T-helper 2 cell treated with Interferon-gamma antibody and Interleukin-4, amounts not matched to agents 100 ng/mL and 5 ng/mL, for 36 hours (primary cell): ENCODE data around the gene SLC26A2. TPM values are rescaled to one million over a fixed set of nuclear protein-coding genes. Genes with fewer than 3 reads are reported as not detected.
"Not testable (repeated sequence)": the region's sequence is repeated elsewhere in the genome, so short reads cannot be mapped to it uniquely, and the experiment has no call there.

Experiments
- intact Hi-C: fragments of 100-400 bp; cut with micrococcal nuclease; formaldehyde crosslinking; loops from one replicate; pipeline ENCODE4 v1.15.1; 2023
- total RNA-seq: library from RNA; stranded (reverse); gene quantifications from 2 replicates; pipeline ENCODE4 v1.2.3, GENCODE V29; 2022

SLC26A2 gene
- total RNA-seq, 1 donor from 2014 or later = 8.7 TPM

DNA sequence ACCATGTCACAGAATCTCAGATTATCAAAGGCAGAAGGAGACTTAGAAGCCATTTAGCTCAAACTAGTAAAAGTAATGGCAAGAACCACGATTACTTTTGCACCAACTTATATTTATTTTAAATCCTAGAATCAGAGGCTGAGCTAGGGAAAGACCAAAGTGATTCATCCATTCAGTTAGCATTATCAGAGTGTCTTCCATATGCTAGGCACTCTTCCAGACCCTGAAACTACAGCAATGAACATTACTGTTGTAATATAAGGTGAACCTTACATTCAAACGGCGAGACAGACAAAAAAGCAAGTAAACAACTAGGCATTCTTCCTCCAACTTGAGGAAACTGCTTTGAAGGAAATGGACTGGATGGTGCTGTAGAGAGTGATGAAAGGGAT is 23.9 kb upstream of the SLC26A2 start:
- intact Hi-C loops = no loop called here

DNA sequence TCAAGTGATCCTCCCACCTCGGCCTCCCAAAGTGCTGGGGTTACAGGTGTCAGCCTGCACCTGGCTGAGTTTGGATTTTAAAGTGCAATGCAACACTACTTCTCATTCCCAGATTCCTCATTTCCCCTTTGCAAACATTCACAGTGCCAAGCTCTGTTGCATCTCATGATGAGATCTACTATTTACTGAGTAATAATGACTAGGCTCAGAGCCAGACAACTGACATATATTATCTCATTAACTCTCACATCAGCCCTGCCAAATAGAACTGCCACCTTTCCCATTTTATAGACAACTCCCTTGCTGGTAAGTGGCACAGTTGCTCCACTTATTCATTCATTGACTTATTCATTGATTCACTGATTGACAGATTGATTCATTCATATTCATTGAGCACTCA is 22.9 kb upstream of the SLC26A2 start:
- intact Hi-C loops = no loop called here

DNA sequence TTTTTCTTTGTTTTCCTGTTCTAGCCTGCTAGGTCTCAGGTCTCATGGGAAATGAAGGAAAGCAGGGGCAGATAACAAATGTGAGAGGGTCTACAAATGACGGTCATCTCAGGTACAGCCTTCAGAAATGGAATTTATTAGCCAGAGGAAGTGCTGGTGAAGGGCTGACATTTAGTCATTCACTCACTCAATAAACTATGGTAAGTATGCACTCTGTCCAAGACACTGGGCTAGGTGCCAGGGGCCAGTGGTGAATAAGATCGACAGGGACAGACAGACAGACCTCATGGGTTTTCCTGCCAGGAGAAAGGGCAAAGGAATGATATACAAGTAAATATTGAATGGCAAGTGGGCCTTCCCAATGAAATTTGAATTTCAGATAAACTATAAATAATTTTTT is 22.3 kb upstream of the SLC26A2 start:
- intact Hi-C loops = no loop called here

- intact Hi-C loops = no loop called here
Measured at GRCh38 chr5:149938791-149939358, 21.7 kb upstream of the SLC26A2 start.

- intact Hi-C loops = no loop called here
Measured at GRCh38 chr5:149939546-149939945, 21.0 kb upstream of the SLC26A2 start.

GRCh38 chr5:149940077-149940574 is 20.4 kb upstream of the SLC26A2 start:
- intact Hi-C loops = no loop called here

- intact Hi-C loops = no loop called here
Measured at GRCh38 chr5:149940941-149941644, 19.5 kb upstream of the SLC26A2 start.

DNA sequence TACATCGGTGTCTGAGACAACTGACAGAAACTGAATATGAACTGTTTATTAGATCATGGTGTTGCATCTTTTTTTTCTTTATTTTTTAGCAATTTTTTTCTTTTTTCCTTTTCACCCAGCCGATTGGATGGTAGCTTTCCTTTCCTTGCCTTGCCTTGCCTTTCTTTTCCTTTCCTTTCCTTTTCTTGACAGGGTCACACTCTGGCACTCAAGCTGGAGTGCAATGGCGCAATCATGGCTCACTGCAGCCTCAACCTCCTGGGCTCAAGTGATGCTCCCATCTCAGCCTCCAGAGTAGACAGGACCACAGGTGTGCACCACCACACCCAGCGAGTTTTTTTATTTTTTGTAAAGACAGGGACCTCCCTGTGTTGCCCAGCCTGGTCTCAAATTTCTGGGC is 18.8 kb upstream of the SLC26A2 start:
- intact Hi-C loops = no loop called here

- intact Hi-C loops = no loop called here
Measured at GRCh38 chr5:149942199-149942598, 18.4 kb upstream of the SLC26A2 start.

DNA sequence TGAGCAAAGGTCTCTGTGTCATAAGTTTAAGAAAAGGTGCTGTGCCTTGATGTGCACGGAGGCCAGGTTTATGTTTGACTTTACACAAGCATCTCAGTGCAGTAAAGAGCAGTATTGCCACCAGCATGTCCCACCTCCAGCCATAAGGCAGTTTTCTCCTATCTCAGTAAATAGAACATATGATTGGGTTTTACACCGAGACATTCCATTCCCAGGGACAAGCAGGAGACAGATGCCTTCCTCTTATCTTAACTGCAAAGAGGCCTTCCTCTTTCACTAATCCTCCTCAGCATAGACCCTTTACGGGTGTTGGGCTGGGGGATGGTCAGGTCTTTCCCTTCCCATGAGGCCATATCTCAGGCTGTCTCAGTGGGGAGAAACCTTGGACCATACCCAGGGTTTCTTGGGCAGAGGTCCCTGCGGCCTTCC is 17.8 kb upstream of the SLC26A2 start:
- intact Hi-C loops = not testable (repeated sequence)

DNA sequence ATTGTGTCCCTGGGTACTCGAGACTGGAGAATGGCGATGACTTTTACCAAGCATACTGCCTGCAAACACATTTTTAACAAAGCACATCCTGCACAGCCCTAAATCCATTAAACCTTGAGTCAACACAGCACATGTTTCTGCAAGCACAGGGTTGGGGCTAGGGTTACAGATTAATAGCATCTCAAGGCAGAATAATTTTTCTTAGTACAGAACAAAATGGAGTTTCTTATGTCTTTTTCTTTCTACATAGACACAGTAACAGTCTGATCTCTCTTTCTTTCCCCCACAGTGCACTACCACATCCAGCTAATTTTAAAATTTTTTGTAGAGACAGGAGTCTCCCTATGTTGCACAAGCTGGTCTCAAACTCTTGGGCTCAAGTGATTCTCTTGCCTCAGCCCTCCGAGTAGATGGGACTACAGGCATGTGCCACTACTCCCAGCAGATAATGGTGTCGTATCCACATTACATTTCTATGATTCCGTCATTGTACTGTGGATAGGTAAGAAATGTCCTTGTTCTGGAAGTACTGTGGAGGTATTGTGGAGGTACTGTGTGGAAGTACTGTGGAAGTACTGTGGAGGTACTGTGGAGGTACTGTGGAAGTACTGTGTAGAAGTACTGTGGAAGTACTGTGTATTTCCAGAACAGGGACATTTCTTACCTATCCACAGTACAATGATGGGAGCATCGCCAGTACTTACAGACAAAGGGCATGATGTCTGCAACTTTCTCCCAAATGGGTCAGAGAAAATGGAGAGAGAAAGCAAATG is 17.2 kb upstream of the SLC26A2 start:
- intact Hi-C loops = not testable (repeated sequence)

GRCh38 chr5:149944666-149945065 is 15.9 kb upstream of the SLC26A2 start, which contains the start of gene PDE6A:
TSS of gene PDE6A (minus strand) at chr5:149944793. CDS start at chr5:149944673, 120 bp downstream.
- intact Hi-C loops = no loop called here

- intact Hi-C loops = no loop called here
Measured at GRCh38 chr5:149946118-149946517, 14.4 kb upstream of the SLC26A2 start.

- intact Hi-C loops = no loop called here
Measured at GRCh38 chr5:149948993-149949392, 11.6 kb upstream of the SLC26A2 start.

DNA sequence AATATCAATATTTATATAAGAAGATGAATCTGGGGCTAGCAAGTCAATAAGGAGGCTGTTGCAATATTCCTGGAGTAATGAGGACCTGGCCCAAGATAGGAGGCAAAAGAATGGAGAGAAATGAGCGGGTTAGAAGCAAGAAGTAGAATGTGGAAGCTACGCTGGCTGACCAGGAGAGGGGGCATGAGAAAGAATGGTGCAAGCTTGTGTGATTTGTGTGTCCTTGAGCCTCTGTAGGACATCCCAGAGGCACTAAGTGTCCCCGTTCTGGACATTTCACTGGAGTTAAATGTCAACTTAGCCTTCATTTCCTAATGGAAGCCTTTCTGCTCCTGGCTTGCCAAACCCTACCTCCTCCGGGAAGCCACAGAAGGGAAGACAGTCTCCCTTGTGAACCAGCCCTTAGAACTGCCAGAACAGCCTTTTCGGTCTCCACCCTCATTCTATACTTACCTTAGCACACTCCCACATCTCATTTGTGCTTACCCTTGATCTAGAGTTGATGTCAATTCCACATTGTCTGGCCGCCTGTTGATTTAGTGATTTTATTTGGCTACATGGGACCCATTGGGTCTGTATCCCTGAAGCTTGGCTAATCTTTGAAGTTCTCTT is 9.3 kb upstream of the SLC26A2 start:
- intact Hi-C loops = no loop called here

- intact Hi-C loops = no loop called here
Measured at GRCh38 chr5:149953436-149954121, 7.0 kb upstream of the SLC26A2 start.

DNA sequence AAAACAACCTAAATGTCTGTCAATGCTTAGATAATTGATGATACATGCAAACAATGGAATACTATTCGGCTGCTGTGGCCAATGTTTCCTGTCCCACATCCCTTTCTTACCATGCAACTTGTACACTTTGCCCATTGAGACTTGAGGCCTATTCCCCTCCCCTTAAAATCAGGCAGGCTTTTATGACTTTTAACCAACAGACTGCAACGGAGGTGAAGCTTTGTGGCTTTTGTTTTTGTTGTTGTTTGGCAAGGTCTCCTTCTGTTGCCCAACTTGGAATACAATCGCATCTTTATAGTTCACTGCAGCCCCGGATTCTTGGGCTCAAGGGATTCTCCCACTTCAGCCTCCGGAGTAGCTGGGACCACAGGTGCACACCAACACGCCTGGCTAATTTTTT is 5.8 kb upstream of the SLC26A2 start:
- intact Hi-C loops = loop anchor here (5.0 kb wide), 1 partner anchor 52 kb away; no protein-coding TSS in a partner anchor

- intact Hi-C loops = loop anchor here (5.0 kb wide), 1 partner anchor 54 kb away; no protein-coding TSS in a partner anchor
Measured at GRCh38 chr5:149956685-149957084, 3.9 kb upstream of the SLC26A2 start.

DNA sequence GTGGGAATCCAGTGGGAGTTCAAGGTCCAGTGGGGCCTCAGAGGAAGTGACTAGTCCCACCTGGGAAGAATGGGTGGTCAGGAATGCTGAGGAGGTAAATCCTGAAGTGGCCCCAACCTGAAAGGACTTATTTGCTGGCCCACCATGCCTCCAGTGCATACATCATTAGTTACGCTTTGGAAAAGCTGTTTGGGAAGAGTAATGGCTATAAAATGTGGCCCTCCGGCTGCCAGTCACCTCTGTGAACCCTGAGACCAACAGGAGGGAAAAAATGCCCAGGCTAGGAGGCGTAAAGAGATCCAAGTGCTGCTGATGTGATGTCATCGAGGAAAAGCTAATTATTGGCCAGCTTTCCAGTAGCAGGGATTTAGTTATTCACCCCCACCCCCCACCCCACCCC is 2.7 kb upstream of the SLC26A2 start:
- intact Hi-C loops = loop anchor here (5.0 kb wide), 1 partner anchor 56 kb away; no protein-coding TSS in a partner anchor

GRCh38 chr5:149959406-149960236 is 937 bp upstream of the SLC26A2 start:
- intact Hi-C loops = loop anchor here (1.0 to 10.0 kb wide), 11 partner anchors 42 to 1577 kb away; partner anchors contain the start of genes CSNK1A1, FBXO38, GRPEL2 and PPARGC1B
